ENCODE data around the gene SLC12A3.
"Not testable (repeated sequence)": the region's sequence is repeated elsewhere in the genome, so short reads cannot be mapped to it uniquely, and the experiment has no call there.

SLC12A3 gene

GRCh38 chr16:56868175-56868574, 3.2 kb downstream of the SLC12A3 start:
- H3K27ac ChIP-seq (ENCODE audit: low read depth in 2 of 2, low read length in 2 of 2) = no peak overlapping the region
- no peak overlapping the region for H3K9ac ChIP-seq (ENCODE audit: low read depth in 1 of 2, low read length in 2 of 2)
- no peaks in the 10 kb centered on the region for H3K27me3 ChIP-seq (ENCODE audit: control insufficient read depth in 2 of 2, insufficient read depth in 2 of 2, low read length in 2 of 2)
- no peaks in the 10 kb centered on the region for H3K36me3 ChIP-seq (ENCODE audit: control insufficient read depth in 2 of 2, insufficient read depth in 2 of 2, low read length in 2 of 2)
- no peaks in the 10 kb centered on the region for H3K9me3 ChIP-seq (ENCODE audit: control insufficient read depth in 2 of 2, low read length in 2 of 2)
- peaks cover 0 to 6% of the 10 kb centered on the region in 2 donors for H3K4me1 ChIP-seq (ENCODE audit: control insufficient read depth in 2 of 2, insufficient read depth in 2 of 2, low read length in 2 of 2)
- no peak overlapping the region for H3K4me3 ChIP-seq (ENCODE audit: low read length in 2 of 2)

- not testable (repeated sequence) for H3K36me3 ChIP-seq (ENCODE audit: control insufficient read depth in 2 of 2, insufficient read depth in 2 of 2, low read length in 2 of 2); H3K27ac ChIP-seq (ENCODE audit: low read depth in 2 of 2, low read length in 2 of 2); H3K9ac ChIP-seq (ENCODE audit: low read depth in 1 of 2, low read length in 2 of 2); H3K4me1 ChIP-seq (ENCODE audit: control insufficient read depth in 2 of 2, insufficient read depth in 2 of 2, low read length in 2 of 2); H3K9me3 ChIP-seq (ENCODE audit: control insufficient read depth in 2 of 2, low read length in 2 of 2); H3K27me3 ChIP-seq (ENCODE audit: control insufficient read depth in 2 of 2, insufficient read depth in 2 of 2, low read length in 2 of 2); H3K4me3 ChIP-seq (ENCODE audit: low read length in 2 of 2)
Measured at GRCh38 chr16:56868766-56869165, 3.8 kb downstream of the SLC12A3 start.

GRCh38 chr16:56869513-56870275, 4.7 kb downstream of the SLC12A3 start:
- no peak overlapping the region for H3K27ac ChIP-seq (ENCODE audit: low read depth in 2 of 2, low read length in 2 of 2)
- no peak overlapping the region for H3K9ac ChIP-seq (ENCODE audit: low read depth in 1 of 2, low read length in 2 of 2)
- no peaks in the 10 kb centered on the region for H3K27me3 ChIP-seq (ENCODE audit: control insufficient read depth in 2 of 2, insufficient read depth in 2 of 2, low read length in 2 of 2)
- H3K36me3 ChIP-seq (ENCODE audit: control insufficient read depth in 2 of 2, insufficient read depth in 2 of 2, low read length in 2 of 2) = no peaks in the 10 kb centered on the region
- no peaks in the 10 kb centered on the region for H3K9me3 ChIP-seq (ENCODE audit: control insufficient read depth in 2 of 2, low read length in 2 of 2)
- peaks cover 0 to 6% of the 10 kb centered on the region in 2 donors for H3K4me1 ChIP-seq (ENCODE audit: control insufficient read depth in 2 of 2, insufficient read depth in 2 of 2, low read length in 2 of 2)
- H3K4me3 ChIP-seq (ENCODE audit: low read length in 2 of 2) = no peak overlapping the region

GRCh38 chr16:56870276-56870888, 5.4 kb downstream of the SLC12A3 start:
- H3K4me3 ChIP-seq (ENCODE audit: low read length in 2 of 2) = no peak overlapping the region
- no peak overlapping the region for H3K27ac ChIP-seq (ENCODE audit: low read depth in 2 of 2, low read length in 2 of 2)
- no peaks in the 10 kb centered on the region for H3K9me3 ChIP-seq (ENCODE audit: control insufficient read depth in 2 of 2, low read length in 2 of 2)
- no peaks in the 10 kb centered on the region for H3K36me3 ChIP-seq (ENCODE audit: control insufficient read depth in 2 of 2, insufficient read depth in 2 of 2, low read length in 2 of 2)
- no peak overlapping the region for H3K9ac ChIP-seq (ENCODE audit: low read depth in 1 of 2, low read length in 2 of 2)
- peaks cover 0 to 6% of the 10 kb centered on the region in 2 donors for H3K4me1 ChIP-seq (ENCODE audit: control insufficient read depth in 2 of 2, insufficient read depth in 2 of 2, low read length in 2 of 2)
- H3K27me3 ChIP-seq (ENCODE audit: control insufficient read depth in 2 of 2, insufficient read depth in 2 of 2, low read length in 2 of 2) = no peaks in the 10 kb centered on the region

- H3K4me3 ChIP-seq (ENCODE audit: low read length in 2 of 2) = no peak overlapping the region
- no peak overlapping the region for H3K27ac ChIP-seq (ENCODE audit: low read depth in 2 of 2, low read length in 2 of 2)
- H3K4me1 ChIP-seq (ENCODE audit: control insufficient read depth in 2 of 2, insufficient read depth in 2 of 2, low read length in 2 of 2) = peaks cover 0 to 6% of the 10 kb centered on the region in 2 donors
- H3K36me3 ChIP-seq (ENCODE audit: control insufficient read depth in 2 of 2, insufficient read depth in 2 of 2, low read length in 2 of 2) = no peaks in the 10 kb centered on the region
- H3K9me3 ChIP-seq (ENCODE audit: control insufficient read depth in 2 of 2, low read length in 2 of 2) = no peaks in the 10 kb centered on the region
- H3K9ac ChIP-seq (ENCODE audit: low read depth in 1 of 2, low read length in 2 of 2) = no peak overlapping the region
- no peaks in the 10 kb centered on the region for H3K27me3 ChIP-seq (ENCODE audit: control insufficient read depth in 2 of 2, insufficient read depth in 2 of 2, low read length in 2 of 2)
Measured at GRCh38 chr16:56871172-56871593, 6.2 kb downstream of the SLC12A3 start.

- H3K27ac ChIP-seq (ENCODE audit: low read depth in 2 of 2, low read length in 2 of 2) = no peak overlapping the region
- no peaks in the 10 kb centered on the region for H3K9me3 ChIP-seq (ENCODE audit: control insufficient read depth in 2 of 2, low read length in 2 of 2)
- H3K4me3 ChIP-seq (ENCODE audit: low read length in 2 of 2) = no peak overlapping the region
- H3K9ac ChIP-seq (ENCODE audit: low read depth in 1 of 2, low read length in 2 of 2) = no peak overlapping the region
- H3K27me3 ChIP-seq (ENCODE audit: control insufficient read depth in 2 of 2, insufficient read depth in 2 of 2, low read length in 2 of 2) = no peaks in the 10 kb centered on the region
- no peaks in the 10 kb centered on the region for H3K36me3 ChIP-seq (ENCODE audit: control insufficient read depth in 2 of 2, insufficient read depth in 2 of 2, low read length in 2 of 2)
- peaks cover 0 to 3% of the 10 kb centered on the region in 2 donors for H3K4me1 ChIP-seq (ENCODE audit: control insufficient read depth in 2 of 2, insufficient read depth in 2 of 2, low read length in 2 of 2)
Measured at GRCh38 chr16:56872863-56873391, 7.9 kb downstream of the SLC12A3 start.

GRCh38 chr16:56874800-56875199, 9.8 kb downstream of the SLC12A3 start:
- no peaks in the 10 kb centered on the region for H3K36me3 ChIP-seq (ENCODE audit: control insufficient read depth in 2 of 2, insufficient read depth in 2 of 2, low read length in 2 of 2)
- H3K9me3 ChIP-seq (ENCODE audit: control insufficient read depth in 2 of 2, low read length in 2 of 2) = no peaks in the 10 kb centered on the region
- no peaks in the 10 kb centered on the region for H3K27me3 ChIP-seq (ENCODE audit: control insufficient read depth in 2 of 2, insufficient read depth in 2 of 2, low read length in 2 of 2)
- H3K4me1 ChIP-seq (ENCODE audit: control insufficient read depth in 2 of 2, insufficient read depth in 2 of 2, low read length in 2 of 2) = peaks cover 0 to 3% of the 10 kb centered on the region in 2 donors
- H3K4me3 ChIP-seq (ENCODE audit: low read length in 2 of 2) = no peak overlapping the region
- H3K9ac ChIP-seq (ENCODE audit: low read depth in 1 of 2, low read length in 2 of 2) = no peak overlapping the region
- no peak overlapping the region for H3K27ac ChIP-seq (ENCODE audit: low read depth in 2 of 2, low read length in 2 of 2)

- no peak overlapping the region for H3K27ac ChIP-seq (ENCODE audit: low read depth in 2 of 2, low read length in 2 of 2)
Measured at GRCh38 chr16:56876048-56876447, 11.0 kb downstream of the SLC12A3 start.

GRCh38 chr16:56877486-56878182, 12.6 kb downstream of the SLC12A3 start:
- no peak overlapping the region for H3K9ac ChIP-seq (ENCODE audit: low read depth in 1 of 2, low read length in 2 of 2)
- no peaks in the 10 kb centered on the region for H3K27me3 ChIP-seq (ENCODE audit: control insufficient read depth in 2 of 2, insufficient read depth in 2 of 2, low read length in 2 of 2)

More at GRCh38 chr16:56876048-56876447, 11.0 kb downstream of the SLC12A3 start:
- no peaks in the 10 kb centered on the region for H3K9me3 ChIP-seq (ENCODE audit: control insufficient read depth in 2 of 2, low read length in 2 of 2)
- H3K4me1 ChIP-seq (ENCODE audit: control insufficient read depth in 2 of 2, insufficient read depth in 2 of 2, low read length in 2 of 2) = peaks cover 0 to 3% of the 10 kb centered on the region in 2 donors
- no peaks in the 10 kb centered on the region for H3K27me3 ChIP-seq (ENCODE audit: control insufficient read depth in 2 of 2, insufficient read depth in 2 of 2, low read length in 2 of 2)
- no peaks in the 10 kb centered on the region for H3K36me3 ChIP-seq (ENCODE audit: control insufficient read depth in 2 of 2, insufficient read depth in 2 of 2, low read length in 2 of 2)
- no peak overlapping the region for H3K9ac ChIP-seq (ENCODE audit: low read depth in 1 of 2, low read length in 2 of 2)
- no peak overlapping the region for H3K4me3 ChIP-seq (ENCODE audit: low read length in 2 of 2)

More at GRCh38 chr16:56877486-56878182, 12.6 kb downstream of the SLC12A3 start:
- Histone ChIP-seq H3K9me3 (ENCODE audit: control insufficient read depth in 2 of 2, low read length in 2 of 2) (no peaks in the 10 kb centered on the region), H3K4me3 (ENCODE audit: low read length in 2 of 2) (no peak overlapping the region), H3K27ac (ENCODE audit: low read depth in 2 of 2, low read length in 2 of 2) (no peak overlapping the region), H3K36me3 (ENCODE audit: control insufficient read depth in 2 of 2, insufficient read depth in 2 of 2, low read length in 2 of 2) (no peaks in the 10 kb centered on the region), H3K4me1 (ENCODE audit: control insufficient read depth in 2 of 2, insufficient read depth in 2 of 2, low read length in 2 of 2) (peaks cover 0 to 2% of the 10 kb centered on the region in 2 donors)
